DMS153 treated with DMSO at 0.1 percent for 48 hours (cell line): Measurements from ENCODE around the gene ATXN1.
"Not testable (repeated sequence)": the region's sequence is repeated elsewhere in the genome, so short reads cannot be mapped to it uniquely, and the experiment has no call there.

Experiments used
- DNase-seq: peaks from one replicate; lab custom pipeline; 2025; ENCODE audit not compliant: unreplicated experiment; lab: John Stamatoyannopoulos, UW

The ATXN1 gene

DNA sequence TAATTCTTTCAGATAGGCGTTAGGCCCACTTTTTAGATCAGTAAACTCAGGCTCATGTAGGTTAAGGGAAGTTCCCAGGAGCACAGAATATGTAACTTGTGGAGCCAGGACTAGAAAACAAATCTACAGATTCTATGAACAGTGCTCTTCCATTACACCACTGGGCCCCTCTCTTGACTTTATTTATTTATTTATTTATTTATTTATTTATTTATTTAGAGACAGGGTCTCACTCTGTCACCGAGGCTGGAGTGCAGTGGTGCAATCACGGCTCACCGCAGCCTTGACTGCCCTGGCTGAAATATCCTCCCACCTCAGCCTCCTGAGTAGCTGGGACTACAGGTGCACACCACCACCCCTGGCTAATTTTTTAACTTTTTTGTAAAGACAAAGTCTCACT lies 382.9 kb downstream of the ATXN1 start:
- DNase-seq: not testable (repeated sequence)

DNA sequence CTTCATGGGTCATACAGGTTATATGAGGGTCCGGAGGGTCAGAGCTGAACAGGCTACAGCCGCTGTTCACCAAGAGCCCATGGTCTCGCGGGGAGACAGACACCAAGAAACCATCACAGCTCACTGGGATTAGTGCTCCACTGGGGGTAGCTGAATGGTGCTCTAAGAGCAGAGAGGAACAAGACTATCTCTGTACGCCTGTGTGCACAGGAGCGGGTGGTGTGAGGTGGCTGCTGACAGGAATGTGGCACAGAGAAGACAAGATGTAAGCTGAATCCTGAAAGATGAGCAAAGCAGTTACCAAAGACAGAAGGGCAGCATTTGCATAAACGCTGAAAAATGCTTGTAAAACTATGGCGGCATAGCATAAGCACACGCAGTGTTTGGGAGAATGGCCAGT lies 383.8 kb downstream of the ATXN1 start:
- DNase-seq: no peak

DNA sequence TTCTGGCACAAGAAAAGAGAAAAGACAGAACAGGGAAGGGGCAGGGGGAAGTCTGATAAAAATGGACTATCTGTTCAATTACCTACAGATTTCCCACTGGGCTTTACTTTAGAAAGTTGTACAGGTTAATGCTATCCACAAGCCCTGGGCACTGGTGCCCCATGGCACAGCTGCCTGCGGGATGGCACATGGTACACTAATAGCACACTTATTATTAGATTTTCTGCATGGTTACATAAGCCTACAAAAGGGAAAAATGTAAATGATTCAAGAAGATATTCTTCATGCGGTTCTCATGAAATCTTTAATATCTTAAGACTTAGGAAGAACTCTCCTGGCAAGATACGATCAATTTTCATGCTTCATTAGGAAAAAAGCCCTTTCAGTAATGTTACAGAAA lies 385.4 kb downstream of the ATXN1 start:
- DNase-seq: no peak

DNA sequence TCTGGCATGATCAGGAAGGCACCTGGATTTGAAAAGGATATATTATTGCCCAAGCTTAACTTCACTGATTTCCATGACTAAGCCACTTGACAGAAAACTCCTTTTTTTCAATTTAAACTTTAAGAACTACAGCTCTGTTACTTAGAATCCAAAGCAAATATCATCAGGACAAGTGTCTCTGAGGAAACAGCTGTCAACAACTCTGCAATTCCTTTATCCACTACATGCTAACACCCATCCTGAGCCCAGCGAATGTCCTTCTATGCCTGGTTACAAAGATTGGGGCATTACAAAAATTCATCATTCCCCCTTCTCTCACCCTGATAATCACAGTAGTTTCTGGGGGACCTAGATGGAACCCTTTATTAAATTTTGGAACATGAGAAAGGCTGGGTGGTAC lies 386.1 kb downstream of the ATXN1 start:
- DNase-seq: no peak

DNA sequence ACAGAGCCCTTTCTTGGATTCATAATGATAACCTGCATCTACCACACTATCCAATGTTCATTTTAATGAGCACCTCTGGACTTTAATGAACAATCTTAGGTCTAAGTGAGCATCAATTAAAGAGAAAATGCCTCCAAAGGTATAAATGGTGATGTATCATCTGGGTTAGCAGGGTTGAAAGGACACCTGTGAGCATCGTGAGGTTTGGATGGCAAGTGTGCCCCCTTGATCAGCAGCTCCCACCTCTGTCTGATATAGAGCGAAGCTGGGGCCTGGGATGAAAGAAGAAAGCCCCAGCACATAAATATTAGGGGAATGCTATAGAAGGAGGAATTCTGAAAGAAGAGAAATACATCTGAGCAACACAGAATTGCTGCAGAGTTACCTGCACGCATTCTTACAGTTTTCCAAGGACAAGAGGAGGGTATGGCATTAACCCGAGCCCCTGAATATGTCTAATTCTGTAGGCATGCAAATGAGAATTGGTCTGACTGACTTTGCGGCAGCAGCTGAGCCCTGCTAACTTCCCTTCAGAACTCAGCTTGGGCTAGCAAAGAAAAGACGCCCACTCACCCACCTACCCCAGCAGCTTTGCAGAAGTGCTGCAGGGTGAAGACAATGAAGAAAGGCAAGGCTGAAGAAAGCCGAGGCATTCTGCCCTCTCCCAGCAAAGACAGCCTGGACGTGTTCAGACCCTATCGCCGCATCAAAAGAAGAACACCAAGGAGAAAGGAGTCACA lies 386.6 kb downstream of the ATXN1 start:
- no peak for DNase-seq

DNA sequence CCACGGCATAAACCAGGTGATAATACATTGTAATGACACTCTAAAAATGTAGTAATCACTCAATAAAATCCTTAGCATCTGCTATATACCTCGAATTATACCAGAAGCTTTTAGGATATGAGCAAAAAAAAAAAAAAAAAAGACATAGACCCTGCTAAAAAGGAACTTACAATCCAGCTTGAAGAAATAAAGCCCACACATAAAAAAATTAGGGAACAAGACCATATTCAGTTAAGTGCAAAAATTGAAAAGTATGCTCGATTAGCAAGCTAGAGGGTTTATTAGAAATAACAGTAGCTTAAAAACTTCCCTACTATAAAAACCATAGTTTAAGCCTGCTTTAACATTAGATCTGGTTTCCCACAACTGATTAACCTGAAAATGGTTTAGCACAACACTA lies 387.2 kb downstream of the ATXN1 start:
- no peak for DNase-seq

DNA sequence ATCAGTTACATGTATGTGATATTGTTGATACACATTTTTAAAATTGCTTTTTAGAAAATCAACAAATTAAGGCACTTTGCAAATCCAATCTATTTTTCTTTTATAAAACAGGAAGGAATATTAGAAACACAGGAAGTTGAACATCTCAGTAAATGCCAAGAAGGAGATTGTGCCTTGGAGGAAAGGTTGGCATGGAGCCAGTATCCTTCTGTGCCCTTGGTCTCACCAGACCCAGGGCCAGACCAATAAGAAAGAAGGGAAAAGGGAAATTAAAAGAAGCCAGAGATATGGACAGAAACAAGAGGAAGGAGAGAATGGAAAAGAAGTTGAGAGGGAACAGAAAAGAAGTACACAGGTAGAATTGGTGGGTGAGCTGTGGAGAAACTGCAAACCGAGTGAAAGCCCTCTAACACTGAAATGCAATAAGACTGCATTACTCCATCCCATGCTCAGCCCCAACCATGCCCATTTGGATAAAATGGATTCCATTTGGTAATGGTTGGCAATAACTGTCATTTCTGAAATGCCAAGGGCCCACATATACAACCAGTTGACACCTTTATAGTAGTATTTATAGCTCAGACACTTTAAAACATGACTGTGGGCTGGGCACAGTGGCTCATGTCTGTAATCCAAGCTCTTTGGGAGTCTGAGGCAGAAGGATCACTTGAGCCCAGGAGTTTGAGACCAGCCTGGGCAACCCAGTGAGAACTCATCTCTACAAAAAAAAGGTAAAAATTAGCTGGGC lies 389.1 kb downstream of the ATXN1 start:
- DNase-seq: no peak

DNA sequence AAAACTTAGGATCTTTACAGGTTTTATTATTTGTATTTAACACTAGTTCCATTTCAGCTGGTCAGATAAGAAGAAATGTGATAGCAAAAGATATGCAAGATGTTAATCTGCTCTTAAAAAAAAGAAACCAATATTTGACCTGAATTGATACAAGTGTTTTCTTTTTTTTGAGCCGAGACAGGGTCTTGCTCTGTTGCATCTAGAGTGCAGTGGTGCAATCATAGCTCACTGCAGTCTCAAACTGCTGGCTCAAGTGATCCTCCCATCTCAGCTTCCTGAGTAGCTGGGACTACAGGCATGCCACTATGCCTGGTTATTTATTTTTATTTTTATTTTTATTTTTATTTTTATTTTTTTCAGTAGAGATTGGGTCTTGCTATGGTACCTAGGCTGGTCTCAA lies 389.9 kb downstream of the ATXN1 start:
- DNase-seq: no peak

DNA sequence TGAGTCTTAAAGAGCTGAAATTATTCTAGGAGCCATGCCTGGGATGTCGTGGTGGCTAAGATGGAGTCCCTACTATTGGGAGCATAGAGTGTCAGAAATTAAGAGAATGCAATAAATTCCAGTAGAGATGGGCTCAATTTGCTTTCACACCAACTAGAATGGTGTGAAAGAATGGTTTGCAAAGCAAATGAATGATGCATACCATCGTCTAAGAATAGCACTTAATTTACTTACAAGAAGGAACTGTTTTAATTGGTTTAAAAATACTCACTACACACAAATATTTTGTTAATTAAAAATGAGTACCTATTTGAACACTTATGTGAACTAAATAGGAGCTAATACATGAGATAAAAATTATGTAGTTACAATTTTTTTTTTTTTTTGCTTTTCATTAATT lies 390.3 kb downstream of the ATXN1 start:
- DNase-seq: no peak

DNA sequence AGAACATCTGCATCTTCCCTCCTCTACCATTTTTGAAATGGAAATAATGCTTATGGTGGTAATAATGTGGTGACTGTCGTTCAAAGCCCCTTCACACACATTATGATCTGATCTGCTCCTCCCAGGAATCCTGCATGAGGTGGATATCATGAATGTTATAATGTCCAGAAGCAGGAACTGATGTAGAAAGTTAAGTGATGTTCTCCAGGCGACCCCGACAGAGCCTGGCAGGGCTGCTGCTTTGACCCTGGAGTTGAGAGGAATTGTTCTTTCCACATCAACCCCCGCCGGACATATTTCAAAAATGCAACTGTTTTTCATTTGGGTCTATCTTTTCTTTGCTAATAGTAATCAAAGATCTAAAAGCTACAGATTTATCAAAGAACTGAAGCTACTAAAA lies 391.3 kb downstream of the ATXN1 start:
- no peak for DNase-seq

DNA sequence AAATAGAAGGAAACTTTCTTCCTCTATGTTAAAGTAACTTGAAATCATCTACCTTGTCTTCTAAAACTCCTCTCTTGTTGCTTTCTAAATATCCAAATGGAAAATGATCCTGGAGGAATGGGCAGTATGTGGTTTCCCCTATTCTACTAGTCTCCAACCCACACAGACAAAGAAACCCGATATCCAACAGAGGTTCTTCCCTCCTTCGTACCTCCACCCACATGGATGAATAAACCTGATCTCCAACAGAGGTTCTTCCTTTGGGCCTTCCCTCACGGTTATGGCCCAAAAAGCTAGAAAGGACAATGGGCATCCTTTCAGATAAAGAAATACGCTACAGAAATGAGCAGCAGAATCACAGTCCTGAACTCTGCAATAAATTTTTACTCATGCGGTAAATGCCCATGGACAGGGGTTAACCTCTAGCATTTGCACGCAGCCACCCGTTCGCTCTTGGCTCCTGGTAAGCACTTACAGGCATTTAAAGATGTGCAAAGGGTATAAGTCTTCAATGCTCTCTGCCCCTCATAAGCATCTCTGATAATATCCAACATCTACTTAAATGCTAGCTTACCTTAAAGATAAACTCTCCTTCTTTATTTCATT lies 392.0 kb downstream of the ATXN1 start:
- DNase-seq: no peak

DNA sequence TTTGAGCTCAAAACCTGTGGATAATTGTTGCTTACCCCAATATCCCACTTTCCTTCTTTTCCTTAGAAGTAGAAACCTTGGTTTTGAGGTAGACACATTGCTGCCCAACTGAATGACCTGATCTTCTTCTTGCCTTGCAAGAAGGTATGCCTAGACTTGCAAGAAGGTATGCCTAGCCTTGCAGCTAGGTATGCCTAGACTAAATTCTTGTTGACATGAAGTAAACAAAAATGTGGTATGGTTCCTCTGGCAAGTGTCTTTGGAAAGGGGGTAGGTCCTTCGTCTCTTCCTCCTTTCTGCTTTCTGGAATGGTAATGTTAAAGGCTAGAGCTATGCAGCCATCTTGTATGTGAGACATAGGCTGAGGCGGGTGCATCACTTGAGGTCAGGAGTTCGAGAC lies 393.7 kb downstream of the ATXN1 start:
- no peak for DNase-seq

DNA sequence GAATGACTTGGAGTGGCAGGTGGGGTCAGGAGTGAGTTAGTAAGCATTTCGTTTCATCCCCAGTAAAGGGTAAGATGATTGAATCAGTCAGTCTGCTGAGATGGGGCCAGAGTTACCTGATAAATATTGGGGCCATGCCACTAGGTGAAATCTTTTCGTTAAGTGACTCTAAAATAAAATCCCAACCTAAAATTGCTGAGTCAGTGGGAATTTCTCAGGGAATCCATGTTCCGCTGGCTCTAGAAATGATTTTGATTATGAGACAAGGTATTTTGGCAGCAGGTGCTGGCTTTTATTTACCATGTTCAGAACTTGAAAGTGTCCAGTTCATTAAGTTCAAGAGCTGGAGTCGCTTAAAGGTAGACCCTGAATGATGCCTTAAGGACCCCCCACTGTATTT lies 397.5 kb downstream of the ATXN1 start:
- no peak for DNase-seq

DNA sequence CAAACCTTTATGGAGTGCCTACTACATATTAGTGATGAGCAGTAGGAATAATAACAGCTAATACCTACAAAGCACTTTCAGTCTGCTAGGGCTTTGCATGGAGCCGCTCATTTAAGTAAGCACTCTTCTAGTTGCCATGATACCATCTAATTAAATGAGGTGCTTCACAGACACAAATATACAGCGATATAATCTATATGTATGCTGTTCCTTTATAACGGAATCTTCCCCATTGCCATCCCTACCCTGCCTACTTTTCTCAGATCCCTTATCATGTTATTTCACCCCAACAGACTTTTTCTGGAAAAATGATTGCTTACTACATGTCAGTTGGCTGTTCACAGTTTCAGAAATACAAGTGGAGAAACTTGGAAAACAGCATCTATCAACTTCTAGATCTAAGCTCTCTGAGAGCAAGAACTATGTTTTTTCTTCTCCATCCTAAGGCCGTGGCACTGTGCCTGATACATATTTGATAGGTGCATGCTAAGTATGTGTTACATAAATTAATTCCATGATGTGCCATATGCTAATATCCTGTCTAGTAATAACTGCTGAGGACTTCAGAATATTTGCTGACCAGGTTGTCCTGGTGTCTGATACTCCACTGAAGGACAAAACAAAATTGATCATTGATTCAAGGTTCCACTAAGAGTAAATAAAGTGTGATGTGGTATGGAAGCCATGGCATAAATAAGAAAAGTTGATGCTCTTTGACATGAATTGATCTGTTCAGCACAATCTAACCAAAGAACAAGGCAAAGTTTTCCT lies 398.3 kb downstream of the ATXN1 start:
- DNase-seq: no peak

DNA sequence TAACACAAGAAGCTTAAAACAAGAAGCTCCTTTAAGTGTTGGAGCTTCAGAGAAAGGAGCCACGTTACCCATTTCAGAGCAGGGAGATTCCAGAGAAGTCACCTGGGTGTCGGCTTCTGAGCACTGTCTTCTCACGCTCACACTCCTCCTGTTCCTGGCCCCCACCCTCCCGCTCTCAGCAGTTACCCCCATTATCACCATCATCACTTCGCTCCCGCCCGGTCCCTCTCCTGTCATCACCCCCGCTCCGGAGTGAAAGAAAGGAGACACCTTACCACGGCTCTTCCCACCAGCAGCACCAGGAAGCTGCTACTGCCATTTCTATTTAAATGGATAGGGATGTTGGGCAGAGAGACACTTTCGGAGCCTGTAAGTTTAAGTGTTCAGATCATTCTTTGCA lies 399.0 kb downstream of the ATXN1 start:
- DNase-seq: no peak

DNA sequence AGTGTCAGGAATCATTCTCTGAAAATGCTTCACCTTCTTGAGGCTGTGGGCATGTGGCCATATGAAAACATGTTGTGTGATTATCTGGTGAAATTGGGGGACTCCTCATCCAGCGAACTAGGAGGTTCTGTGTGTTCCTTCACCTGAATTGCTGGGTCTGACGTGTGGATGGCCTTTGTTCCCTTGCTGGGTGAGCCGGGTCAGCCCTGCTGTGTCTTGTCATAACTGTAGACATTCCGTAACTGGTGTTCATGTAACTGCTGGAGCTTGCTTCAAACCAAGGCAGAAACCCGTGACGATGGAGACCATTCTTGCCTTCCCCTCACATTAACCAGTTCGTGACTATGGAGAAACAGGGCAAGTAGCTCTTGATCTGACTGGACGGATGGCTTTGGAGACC lies 399.4 kb downstream of the ATXN1 start:
- no peak for DNase-seq

DNA sequence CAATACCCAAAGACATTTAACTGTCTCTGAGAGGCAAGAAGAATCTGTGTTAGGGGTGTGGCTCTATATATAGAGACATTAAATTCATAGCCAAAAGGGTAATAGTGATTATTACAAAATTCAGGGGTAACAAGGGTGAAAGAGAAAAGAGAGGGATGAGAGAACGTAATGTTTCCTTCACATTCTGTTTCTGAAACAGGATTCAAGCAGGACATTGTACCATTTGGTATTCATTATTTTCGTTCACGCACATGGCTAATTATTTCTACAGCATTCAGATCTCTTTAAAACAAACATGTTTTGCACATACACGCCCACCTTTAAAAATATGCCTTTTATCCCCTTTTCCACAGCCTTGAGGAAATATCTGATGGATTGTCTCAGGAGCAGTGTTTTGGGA lies 400.1 kb downstream of the ATXN1 start:
- no peak for DNase-seq

DNA sequence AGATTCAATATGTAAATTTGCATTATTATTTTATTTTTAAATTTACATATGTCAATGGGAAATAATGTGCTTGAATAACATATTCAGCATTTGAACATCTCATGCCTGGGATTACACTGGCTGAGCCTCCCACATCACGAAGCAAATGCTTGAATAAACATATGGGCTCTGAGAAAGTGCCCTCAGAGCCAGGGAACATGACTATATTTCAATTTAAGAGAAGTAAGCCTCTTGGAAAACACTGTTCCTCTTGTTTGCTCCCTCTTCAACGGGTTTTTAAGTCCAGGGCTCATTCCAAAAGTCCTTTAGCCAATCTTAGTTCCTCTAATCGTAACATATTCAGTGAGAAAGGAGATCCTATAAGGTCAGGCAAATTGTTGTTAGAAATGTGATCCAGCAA lies 400.9 kb downstream of the ATXN1 start:
- no peak for DNase-seq

DNA sequence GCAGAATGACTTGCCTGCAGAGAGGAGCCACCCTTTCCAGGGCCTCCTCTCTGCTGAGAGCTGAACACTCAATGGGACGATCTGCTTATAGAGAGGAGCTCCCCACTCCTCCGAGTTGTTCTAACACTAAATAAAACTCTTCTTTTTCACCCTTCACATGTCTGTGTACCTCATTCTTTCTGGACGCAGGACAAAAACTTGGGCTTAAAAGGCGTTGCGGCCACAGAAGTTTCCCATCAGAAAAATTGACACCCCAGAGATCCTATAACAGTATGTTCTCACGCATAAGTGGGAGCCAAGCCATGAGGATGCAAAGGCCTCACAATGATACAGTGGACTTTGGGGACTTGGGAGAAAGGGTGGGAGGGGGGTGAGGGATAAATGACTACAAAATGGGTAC lies 401.7 kb downstream of the ATXN1 start:
- no peak for DNase-seq

DNA sequence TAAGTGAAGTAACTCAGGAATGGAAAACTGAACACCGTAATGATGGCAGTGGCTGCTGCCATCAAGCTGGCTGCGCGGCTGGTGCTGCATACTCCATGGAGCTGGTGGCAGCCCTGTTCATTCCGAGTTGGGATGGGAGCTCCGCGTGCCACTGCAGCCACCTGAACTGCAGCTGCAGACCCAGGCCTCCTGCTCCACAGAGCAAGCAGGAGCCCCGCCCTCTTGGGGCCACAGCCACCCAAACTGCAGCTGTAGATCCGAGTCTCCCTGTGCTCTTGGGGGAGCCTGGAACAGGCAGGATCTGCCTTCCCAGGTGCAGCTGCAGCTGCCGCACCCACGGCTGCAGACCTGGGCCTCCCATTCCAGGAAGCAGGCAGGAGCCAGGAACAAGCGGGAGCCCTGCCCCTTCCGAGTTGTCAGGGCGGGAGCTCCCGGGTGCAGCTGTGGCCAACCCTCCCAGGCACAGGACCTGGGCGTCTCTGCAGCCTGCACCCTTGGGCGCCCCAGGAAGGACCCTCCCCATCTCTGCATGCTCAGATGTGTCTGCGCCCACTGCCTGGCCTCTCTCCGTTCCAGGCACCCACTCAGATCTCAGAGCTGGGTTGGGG lies 402.6 kb downstream of the ATXN1 start:
- DNase-seq: no peak
